ENCODE measurements around the gene MRTO4. TPM values are rescaled to one million over a fixed set of nuclear protein-coding genes. Genes with fewer than 3 reads are reported as not detected.
"Not testable (repeated sequence)": the region's sequence is repeated elsewhere in the genome, so short reads cannot be mapped to it uniquely, and the experiment has no call there.

Gene MRTO4
- total RNA-seq, 1 donor from 2014 or later: 20.4 TPM

- not testable (repeated sequence) for H3K9ac ChIP-seq (ENCODE audit: low read depth in 1 of 3, low read length in 3 of 3)
These were observed 18.1 kb downstream of the MRTO4 start for GRCh38 chr1:19269427-19270342.

GRCh38 chr1:19270343-19270730, 18.7 kb downstream of the MRTO4 start:
- H3K4me3 ChIP-seq (ENCODE audit: low read length in 3 of 3); H3K9ac ChIP-seq (ENCODE audit: low read depth in 1 of 3, low read length in 3 of 3); H3K9me3 ChIP-seq (ENCODE audit: control insufficient read depth in 3 of 3, low read length in 3 of 3); H3K4me1 ChIP-seq (ENCODE audit: control insufficient read depth in 3 of 3, insufficient read depth in 3 of 3, low read length in 3 of 3); H3K27me3 ChIP-seq (ENCODE audit: control insufficient read depth in 3 of 3, insufficient read depth in 3 of 3, low read length in 3 of 3); H3K27ac ChIP-seq (ENCODE audit: low read depth, low read length); H3K36me3 ChIP-seq (ENCODE audit: control insufficient read depth in 3 of 3, insufficient read depth in 3 of 3, low read length in 3 of 3): not testable (repeated sequence)

More at GRCh38 chr1:19269427-19270342, 18.1 kb downstream of the MRTO4 start:
- not testable (repeated sequence) for H3K4me1 ChIP-seq (ENCODE audit: control insufficient read depth in 3 of 3, insufficient read depth in 3 of 3, low read length in 3 of 3); H3K27ac ChIP-seq (ENCODE audit: low read depth, low read length); H3K36me3 ChIP-seq (ENCODE audit: control insufficient read depth in 3 of 3, insufficient read depth in 3 of 3, low read length in 3 of 3); H3K9me3 ChIP-seq (ENCODE audit: control insufficient read depth in 3 of 3, low read length in 3 of 3); H3K27me3 ChIP-seq (ENCODE audit: control insufficient read depth in 3 of 3, insufficient read depth in 3 of 3, low read length in 3 of 3); H3K4me3 ChIP-seq (ENCODE audit: low read length in 3 of 3)

- Histone ChIP-seq H3K9ac (ENCODE audit: low read depth in 1 of 3, low read length in 3 of 3) (no peak overlapping the region), H3K4me1 (ENCODE audit: control insufficient read depth in 3 of 3, insufficient read depth in 3 of 3, low read length in 3 of 3) (no peaks in the 10 kb centered on the region), H3K27me3 (ENCODE audit: control insufficient read depth in 3 of 3, insufficient read depth in 3 of 3, low read length in 3 of 3) (peaks cover 0 to 5% (median 4%) of the 10 kb centered on the region in 3 donors), H3K9me3 (ENCODE audit: control insufficient read depth in 3 of 3, low read length in 3 of 3) (no peaks in the 10 kb centered on the region), H3K27ac (ENCODE audit: low read depth, low read length) (no peak overlapping the region), H3K4me3 (ENCODE audit: low read length in 3 of 3) (no peak overlapping the region), H3K36me3 (ENCODE audit: control insufficient read depth in 3 of 3, insufficient read depth in 3 of 3, low read length in 3 of 3) (no peaks in the 10 kb centered on the region)
These were observed 20.5 kb downstream of the MRTO4 start for GRCh38 chr1:19272064-19272463.

- Histone ChIP-seq H3K9me3 (ENCODE audit: control insufficient read depth in 3 of 3, low read length in 3 of 3) (no peaks in the 10 kb centered on the region), H3K4me1 (ENCODE audit: control insufficient read depth in 3 of 3, insufficient read depth in 3 of 3, low read length in 3 of 3) (no peaks in the 10 kb centered on the region), H3K36me3 (ENCODE audit: control insufficient read depth in 3 of 3, insufficient read depth in 3 of 3, low read length in 3 of 3) (no peaks in the 10 kb centered on the region), H3K9ac (ENCODE audit: low read depth in 1 of 3, low read length in 3 of 3) (no peak overlapping the region), H3K27ac (ENCODE audit: low read depth, low read length) (no peak overlapping the region), H3K4me3 (ENCODE audit: low read length in 3 of 3) (no peak overlapping the region), H3K27me3 (ENCODE audit: control insufficient read depth in 3 of 3, insufficient read depth in 3 of 3, low read length in 3 of 3) (peaks cover 0 to 5% (median 4%) of the 10 kb centered on the region in 3 donors)
These were observed 21.7 kb downstream of the MRTO4 start for GRCh38 chr1:19273106-19273843.

- H3K4me3 ChIP-seq (ENCODE audit: low read length in 3 of 3); H3K27me3 ChIP-seq (ENCODE audit: control insufficient read depth in 3 of 3, insufficient read depth in 3 of 3, low read length in 3 of 3); H3K27ac ChIP-seq (ENCODE audit: low read depth, low read length); H3K9ac ChIP-seq (ENCODE audit: low read depth in 1 of 3, low read length in 3 of 3); H3K4me1 ChIP-seq (ENCODE audit: control insufficient read depth in 3 of 3, insufficient read depth in 3 of 3, low read length in 3 of 3); H3K36me3 ChIP-seq (ENCODE audit: control insufficient read depth in 3 of 3, insufficient read depth in 3 of 3, low read length in 3 of 3); H3K9me3 ChIP-seq (ENCODE audit: control insufficient read depth in 3 of 3, low read length in 3 of 3): not testable (repeated sequence)
These were observed 22.4 kb downstream of the MRTO4 start for GRCh38 chr1:19273844-19274531.

GRCh38 chr1:19274636-19275035, 23.0 kb downstream of the MRTO4 start:
- Histone ChIP-seq H3K9me3 (ENCODE audit: control insufficient read depth in 3 of 3, low read length in 3 of 3) (no peaks in the 10 kb centered on the region), H3K36me3 (ENCODE audit: control insufficient read depth in 3 of 3, insufficient read depth in 3 of 3, low read length in 3 of 3) (no peaks in the 10 kb centered on the region), H3K27ac (ENCODE audit: low read depth, low read length) (no peak overlapping the region), H3K9ac (ENCODE audit: low read depth in 1 of 3, low read length in 3 of 3) (no peak overlapping the region), H3K4me3 (ENCODE audit: low read length in 3 of 3) (no peak overlapping the region), H3K27me3 (ENCODE audit: control insufficient read depth in 3 of 3, insufficient read depth in 3 of 3, low read length in 3 of 3) (peaks cover 0 to 5% (median 4%) of the 10 kb centered on the region in 3 donors), H3K4me1 (ENCODE audit: control insufficient read depth in 3 of 3, insufficient read depth in 3 of 3, low read length in 3 of 3) (no peaks in the 10 kb centered on the region)

- H3K4me1 ChIP-seq (ENCODE audit: control insufficient read depth in 3 of 3, insufficient read depth in 3 of 3, low read length in 3 of 3): peaks cover 2 to 3% (median 2%) of the 10 kb centered on the region in 3 donors
- H3K4me3 ChIP-seq (ENCODE audit: low read length in 3 of 3): no peak overlapping the region
- no peak overlapping the region for H3K9ac ChIP-seq (ENCODE audit: low read depth in 1 of 3, low read length in 3 of 3)
- H3K27me3 ChIP-seq (ENCODE audit: control insufficient read depth in 3 of 3, insufficient read depth in 3 of 3, low read length in 3 of 3): no peaks in the 10 kb centered on the region
- no peaks in the 10 kb centered on the region for H3K9me3 ChIP-seq (ENCODE audit: control insufficient read depth in 3 of 3, low read length in 3 of 3)
- peaks cover 0 to 4% (median 0%) of the 10 kb centered on the region in 3 donors for H3K36me3 ChIP-seq (ENCODE audit: control insufficient read depth in 3 of 3, insufficient read depth in 3 of 3, low read length in 3 of 3)
- H3K27ac ChIP-seq (ENCODE audit: low read depth, low read length): no peak overlapping the region
These were observed 32.3 kb downstream of the MRTO4 start for GRCh38 chr1:19283891-19284290.

GRCh38 chr1:19284881-19285280, 33.3 kb downstream of the MRTO4 start:
- H3K4me3 ChIP-seq (ENCODE audit: low read length in 3 of 3): no peak overlapping the region
- no peak overlapping the region for H3K9ac ChIP-seq (ENCODE audit: low read depth in 1 of 3, low read length in 3 of 3)
- no peaks in the 10 kb centered on the region for H3K9me3 ChIP-seq (ENCODE audit: control insufficient read depth in 3 of 3, low read length in 3 of 3)
- no peak overlapping the region for H3K27ac ChIP-seq (ENCODE audit: low read depth, low read length)
- H3K4me1 ChIP-seq (ENCODE audit: control insufficient read depth in 3 of 3, insufficient read depth in 3 of 3, low read length in 3 of 3): peaks cover 5 to 10% (median 5%) of the 10 kb centered on the region in 3 donors
- H3K27me3 ChIP-seq (ENCODE audit: control insufficient read depth in 3 of 3, insufficient read depth in 3 of 3, low read length in 3 of 3): no peaks in the 10 kb centered on the region
- H3K36me3 ChIP-seq (ENCODE audit: control insufficient read depth in 3 of 3, insufficient read depth in 3 of 3, low read length in 3 of 3): peaks cover 0 to 4% (median 0%) of the 10 kb centered on the region in 3 donors

- H3K9ac ChIP-seq (ENCODE audit: low read depth in 1 of 3, low read length in 3 of 3); H3K27ac ChIP-seq (ENCODE audit: low read depth, low read length); H3K9me3 ChIP-seq (ENCODE audit: control insufficient read depth in 3 of 3, low read length in 3 of 3); H3K27me3 ChIP-seq (ENCODE audit: control insufficient read depth in 3 of 3, insufficient read depth in 3 of 3, low read length in 3 of 3); H3K4me3 ChIP-seq (ENCODE audit: low read length in 3 of 3); H3K36me3 ChIP-seq (ENCODE audit: control insufficient read depth in 3 of 3, insufficient read depth in 3 of 3, low read length in 3 of 3): not testable (repeated sequence)
- peaks cover 5 to 10% (median 5%) of the 10 kb centered on the region in 3 donors for H3K4me1 ChIP-seq (ENCODE audit: control insufficient read depth in 3 of 3, insufficient read depth in 3 of 3, low read length in 3 of 3)
These were observed 33.8 kb downstream of the MRTO4 start for GRCh38 chr1:19285366-19285765.

Measured in skeletal muscle tissue (tissue), 4 donors.